Measurements from ENCODE around the gene MAGEF1.

Gene MAGEF1

DNA sequence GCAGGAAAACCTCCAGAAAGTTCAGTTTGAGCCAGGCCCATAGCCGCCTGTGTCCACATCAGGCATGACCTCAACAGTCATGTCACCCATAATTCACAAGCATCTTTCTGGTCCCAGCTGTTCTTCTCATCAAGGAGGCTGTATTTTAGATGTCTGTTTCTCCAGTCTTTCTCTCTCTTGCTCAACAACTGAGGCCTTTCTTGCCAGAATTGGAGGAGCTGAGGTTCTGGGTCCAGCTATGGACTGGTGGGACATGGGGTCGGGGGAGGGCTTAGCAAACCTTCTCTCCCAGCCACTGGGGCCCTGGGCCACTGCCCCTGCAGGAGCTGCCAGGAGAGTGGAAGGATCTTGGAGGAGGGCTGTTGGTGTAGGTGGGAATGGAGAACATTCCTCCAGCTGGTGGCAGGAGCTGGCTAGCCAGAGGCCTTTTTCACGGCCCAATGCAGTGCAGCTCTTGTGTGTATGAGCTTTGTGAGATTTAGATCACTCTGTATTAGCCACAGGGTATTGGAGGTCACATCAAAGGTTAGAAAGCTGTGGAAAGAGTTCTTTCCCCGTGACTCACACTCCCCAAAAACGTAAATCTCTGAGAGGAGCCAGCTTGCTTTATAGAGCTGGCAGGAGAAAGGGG is 23.5 kb downstream of the MAGEF1 start:
- no peak for DNase-seq

DNA sequence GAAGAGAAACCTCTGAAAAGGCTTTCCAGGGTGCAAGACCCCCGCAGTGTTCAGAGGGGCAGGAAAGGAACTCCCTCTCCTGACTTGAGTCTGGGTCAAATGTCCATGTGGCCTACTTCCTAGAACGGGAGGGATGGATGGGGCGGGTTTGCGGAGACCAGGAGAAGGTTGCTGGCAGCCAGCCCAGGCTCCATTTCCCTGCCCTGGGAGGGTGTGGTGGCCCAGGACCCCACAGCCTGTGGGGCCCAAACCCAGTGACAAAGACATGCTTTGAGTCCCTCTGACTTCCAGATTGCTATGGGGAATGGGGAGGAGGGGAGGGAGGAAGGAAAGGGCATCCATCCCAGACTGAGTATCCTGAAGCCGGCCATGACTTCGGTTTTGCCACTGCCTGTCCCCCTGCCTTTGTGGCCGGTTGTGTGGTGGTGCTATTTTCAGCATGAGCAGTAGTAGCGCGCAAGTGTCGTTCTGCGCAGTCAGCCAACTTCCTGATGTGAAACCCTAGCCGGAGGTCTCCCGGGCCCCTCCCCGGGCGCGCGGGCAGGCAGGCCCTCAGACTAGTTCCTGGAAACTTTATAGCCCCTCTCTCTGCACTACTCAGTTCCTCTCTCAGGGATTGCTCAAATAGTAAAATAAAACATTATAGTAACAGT is 24.4 kb downstream of the MAGEF1 start:
- no peak for DNase-seq

DNA sequence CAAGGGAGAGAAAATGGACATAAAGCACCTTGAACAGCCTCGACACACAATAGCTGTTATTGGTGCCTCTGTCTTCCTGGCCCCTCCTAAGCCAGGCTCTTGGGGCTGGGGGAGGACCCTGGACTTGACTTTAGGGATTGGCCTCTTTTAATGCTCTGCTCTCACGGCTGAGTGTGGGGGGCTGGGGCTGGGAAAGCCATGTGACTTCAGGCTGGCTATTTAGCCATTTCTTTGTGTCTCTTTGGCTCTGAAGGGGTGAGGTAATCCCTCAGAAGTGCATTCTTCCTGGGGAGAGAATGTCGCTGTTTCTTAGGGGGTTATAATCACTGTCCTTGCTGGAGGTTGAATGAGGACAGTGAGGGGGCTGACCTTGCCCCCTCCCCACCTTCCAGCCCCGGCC is 26.2 kb downstream of the MAGEF1 start:
- DNase-seq, result no peak

- DNase-seq, result no peak
Observed at GRCh38 chr3:184685055-184685454, 26.8 kb downstream of the MAGEF1 start.

DNA sequence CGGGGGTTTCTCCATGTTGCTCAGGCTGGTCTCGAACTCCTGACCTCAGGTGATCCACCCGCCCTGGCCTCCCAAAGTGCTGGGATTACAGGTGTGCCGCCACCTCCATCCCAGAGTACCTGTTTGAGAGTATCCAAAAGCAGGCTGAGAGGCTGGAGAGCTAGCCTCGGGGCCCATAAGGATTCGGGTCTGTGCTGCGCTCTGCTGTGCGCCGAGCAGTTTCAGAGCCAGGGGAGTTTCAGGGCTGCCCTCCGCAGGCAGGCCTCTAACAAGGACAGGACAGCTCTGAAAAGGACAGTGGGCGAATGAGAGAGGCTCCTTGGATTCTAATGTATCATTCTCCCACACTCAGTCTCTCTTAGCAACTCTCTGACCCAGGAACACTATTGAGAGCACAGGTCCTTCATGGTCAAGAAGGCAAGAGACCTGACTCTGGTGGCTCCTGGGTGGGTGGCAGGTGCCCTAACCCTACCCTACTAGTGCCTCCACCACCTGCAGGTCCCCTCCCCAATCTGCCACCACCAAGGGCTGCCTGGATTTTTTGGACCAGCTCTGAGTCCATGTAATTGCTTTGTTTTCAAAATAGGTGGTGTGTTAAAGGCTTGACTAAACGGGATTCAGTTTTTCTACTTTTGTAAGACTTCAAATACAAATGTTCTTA is 27.8 kb downstream of the MAGEF1 start:
- no peak for DNase-seq

GRCh38 chr3:184683234-184683633 is 28.6 kb downstream of the MAGEF1 start:
- no peak for DNase-seq

GRCh38 chr3:184682671-184683070 is 29.2 kb downstream of the MAGEF1 start:
- no peak for DNase-seq

- no peak for DNase-seq
Observed at GRCh38 chr3:184680385-184681345, 31.2 kb downstream of the MAGEF1 start.

- no peak for DNase-seq
Observed at GRCh38 chr3:184679056-184679816, 32.6 kb downstream of the MAGEF1 start.

DNA sequence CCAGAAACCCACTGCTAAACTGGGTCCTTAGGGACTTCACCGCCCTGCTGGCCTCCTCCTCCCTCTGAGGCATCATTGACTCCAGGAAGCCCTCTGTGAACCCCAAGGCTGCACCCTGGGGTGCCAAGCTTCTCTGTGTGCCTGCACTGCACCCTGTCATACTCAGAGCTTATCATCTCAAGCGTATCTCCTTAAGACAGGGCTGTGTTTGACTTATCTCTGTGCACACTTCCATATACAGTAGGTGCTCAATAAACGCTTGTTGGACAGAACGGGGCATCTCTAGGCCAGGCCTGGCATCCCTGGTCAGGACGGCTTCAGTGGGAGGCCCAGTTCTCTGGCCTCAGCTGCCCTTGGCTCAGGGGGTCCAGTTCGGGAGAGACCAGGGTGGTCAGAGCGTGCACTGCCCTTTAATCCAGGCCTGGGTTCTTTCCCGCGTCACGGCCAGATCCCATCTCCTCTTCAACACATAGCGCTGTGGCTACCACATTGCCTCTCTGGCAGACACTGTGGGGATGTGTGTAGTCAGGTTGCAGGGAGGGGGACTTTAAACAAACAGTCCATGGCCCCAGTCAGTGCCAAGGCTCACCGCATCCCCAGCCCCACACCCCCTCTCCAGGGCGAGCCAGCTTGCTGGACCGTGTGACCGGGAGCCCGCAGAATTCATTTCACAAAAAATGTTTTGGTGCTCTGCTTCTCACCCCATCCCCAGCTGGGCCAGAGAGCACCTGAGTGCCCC is 33.4 kb downstream of the MAGEF1 start:
- DNase-seq, result no peak

DNA sequence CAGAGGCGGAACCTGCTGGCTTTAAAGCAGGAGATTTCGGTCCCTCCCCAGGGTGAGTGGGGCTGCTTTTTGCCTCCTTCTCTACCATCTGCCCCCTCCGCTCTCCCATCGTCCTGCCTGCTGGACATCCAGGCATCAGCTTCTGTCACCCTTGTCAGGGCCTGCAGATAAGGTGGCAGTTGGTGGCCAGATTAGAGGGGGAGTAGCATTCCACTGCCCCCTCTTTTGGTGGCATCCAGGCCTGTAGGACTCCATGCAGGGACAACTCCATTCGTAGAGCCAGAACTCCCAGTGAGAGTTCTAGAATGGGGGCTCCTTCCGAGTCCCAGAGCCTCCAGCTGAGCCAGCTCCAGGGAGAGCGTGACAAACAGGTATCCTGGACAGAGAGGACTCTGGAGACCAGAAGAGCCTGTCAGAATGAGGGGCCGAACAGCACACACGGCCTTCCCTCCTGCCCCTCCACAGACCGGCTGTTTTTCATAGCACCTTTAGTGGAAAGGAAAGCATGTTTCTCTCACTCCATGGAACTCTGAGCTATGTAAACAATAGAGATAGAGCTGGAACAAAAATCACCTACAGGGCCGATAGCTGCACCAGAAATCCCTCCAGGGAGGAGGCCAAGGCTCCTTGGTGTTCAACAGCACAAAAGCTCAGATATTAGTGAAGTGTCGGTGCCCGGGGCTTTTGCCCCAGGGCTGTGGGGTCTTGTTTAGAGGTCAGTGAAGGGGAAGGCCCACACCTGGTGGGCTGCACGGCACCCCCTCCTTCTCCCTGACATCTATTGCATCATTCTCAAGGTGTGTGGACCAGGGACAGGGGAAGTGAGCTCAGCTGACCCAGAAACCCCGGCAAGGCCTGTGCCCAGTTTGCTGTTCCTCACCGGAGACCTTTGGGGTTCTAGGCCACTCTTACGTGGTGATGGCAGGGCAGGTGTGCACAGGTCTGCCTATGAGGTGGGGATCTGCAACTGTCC is 34.2 kb downstream of the MAGEF1 start:
- no peak for DNase-seq

DNA sequence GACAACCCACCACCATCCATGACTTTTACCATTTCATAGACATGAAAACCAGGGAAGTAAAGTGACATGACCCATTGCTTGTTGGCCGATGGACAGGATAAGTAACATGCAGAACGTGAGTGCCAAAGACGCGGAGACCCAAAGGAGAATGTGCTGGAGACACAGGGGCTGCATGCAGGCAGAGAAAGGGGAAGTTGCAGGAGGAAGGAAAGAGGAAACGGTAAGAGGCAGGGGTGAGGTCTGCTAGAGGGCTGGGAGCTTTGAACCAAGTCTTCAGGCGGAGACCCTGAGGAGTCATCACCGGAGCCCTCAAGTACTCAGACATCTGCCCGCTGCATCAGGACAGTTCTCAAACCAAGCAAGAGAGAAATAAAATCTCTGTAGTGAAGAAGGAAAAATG is 34.9 kb downstream of the MAGEF1 start:
- no peak for DNase-seq

- no peak for DNase-seq
Observed at GRCh38 chr3:184674626-184675025, 37.2 kb downstream of the MAGEF1 start.

- no peak for DNase-seq
Observed at GRCh38 chr3:184672977-184673870, 38.6 kb downstream of the MAGEF1 start.

GRCh38 chr3:184672335-184672734 is 39.5 kb downstream of the MAGEF1 start:
- no peak for DNase-seq

GRCh38 chr3:184670091-184670602 is 41.7 kb downstream of the MAGEF1 start:
- no peak for DNase-seq

DNA sequence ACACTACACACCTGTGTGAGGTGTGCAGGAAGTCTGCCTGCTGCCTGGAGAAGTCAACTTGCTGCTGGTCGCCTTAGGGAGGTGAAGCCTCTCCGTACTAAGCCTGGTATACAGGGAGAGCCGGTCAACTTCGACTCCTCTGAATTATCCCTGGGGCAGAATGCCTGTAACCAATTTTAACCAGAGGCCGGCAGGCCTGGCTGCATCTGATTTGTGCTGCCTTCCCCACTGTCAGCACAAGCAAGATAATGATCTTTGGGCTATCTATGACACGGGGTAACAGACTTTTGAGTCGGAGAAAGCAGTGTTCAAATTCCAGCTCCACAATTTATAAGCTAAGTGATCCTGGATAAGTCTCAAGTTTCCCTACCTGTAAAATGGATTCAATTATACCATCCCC is 42.3 kb downstream of the MAGEF1 start:
- DNase-seq, result no peak

DNA sequence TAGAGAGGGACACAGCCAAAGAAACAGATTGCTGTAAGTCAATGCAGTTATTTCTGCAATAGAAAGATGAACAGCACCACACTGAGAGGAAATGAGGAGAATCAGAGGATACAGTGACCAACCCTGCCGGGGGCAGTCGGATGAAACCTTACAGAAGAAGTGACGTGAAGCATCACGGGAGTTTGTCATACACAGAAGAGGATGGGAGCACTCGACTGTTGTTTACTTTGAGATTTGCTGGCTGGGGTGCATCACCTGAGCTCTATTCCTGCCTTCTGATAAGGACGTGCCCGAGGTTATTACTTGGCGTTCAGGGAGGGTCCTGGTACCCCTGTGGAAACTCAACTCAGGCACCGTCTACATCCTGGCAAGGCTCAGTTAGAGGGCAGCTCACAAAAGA is 45.4 kb downstream of the MAGEF1 start:
- DNase-seq, result no peak

DNA sequence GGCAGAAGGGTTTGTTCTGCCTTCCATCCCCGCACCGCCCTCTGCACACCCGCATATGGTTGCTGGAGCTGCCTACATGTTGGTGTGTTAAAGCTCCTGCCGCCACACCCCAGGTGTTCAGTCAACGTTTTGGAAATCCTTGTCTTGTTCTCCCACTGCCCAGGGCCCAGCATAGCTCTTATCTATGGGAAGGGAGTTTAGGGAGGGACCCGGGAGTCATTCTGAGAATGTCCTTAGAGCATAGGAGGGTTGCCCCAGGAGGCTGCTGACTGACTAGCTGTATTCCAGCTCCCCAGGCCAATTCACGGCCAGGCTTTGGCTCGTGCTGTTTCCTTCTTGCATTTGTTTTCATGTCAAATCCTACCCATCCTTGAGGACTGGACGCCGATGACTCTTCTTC is 46.8 kb downstream of the MAGEF1 start:
- DNase-seq, result no peak
